Measurements from ENCODE around the gene DIPK2A. TPM values are rescaled to one million over a fixed set of nuclear protein-coding genes. Genes with fewer than 3 reads are reported as not detected.

The DIPK2A gene
- total and polyA plus RNA-seq, 12 donors: 2.9 to 15.0 (median 7.4) TPM

- TF ChIP-seq, protein P1, sequence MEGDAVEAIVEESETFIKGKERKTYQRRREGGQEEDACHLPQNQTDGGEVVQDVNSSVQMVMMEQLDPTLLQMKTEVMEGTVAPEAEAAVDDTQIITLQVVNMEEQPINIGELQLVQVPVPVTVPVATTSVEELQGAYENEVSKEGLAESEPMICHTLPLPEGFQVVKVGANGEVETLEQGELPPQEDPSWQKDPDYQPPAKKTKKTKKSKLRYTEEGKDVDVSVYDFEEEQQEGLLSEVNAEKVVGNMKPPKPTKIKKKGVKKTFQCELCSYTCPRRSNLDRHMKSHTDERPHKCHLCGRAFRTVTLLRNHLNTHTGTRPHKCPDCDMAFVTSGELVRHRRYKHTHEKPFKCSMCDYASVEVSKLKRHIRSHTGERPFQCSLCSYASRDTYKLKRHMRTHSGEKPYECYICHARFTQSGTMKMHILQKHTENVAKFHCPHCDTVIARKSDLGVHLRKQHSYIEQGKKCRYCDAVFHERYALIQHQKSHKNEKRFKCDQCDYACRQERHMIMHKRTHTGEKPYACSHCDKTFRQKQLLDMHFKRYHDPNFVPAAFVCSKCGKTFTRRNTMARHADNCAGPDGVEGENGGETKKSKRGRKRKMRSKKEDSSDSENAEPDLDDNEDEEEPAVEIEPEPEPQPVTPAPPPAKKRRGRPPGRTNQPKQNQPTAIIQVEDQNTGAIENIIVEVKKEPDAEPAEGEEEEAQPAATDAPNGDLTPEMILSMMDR (IDR thresholded peaks at IDR 0.05): no peak
- Histone ChIP-seq H3K27ac (no peak overlapping the region), H3K4me3 (no peak overlapping the region), H3K27me3 (no peaks in the 10 kb centered on the region), H3K9me3 (peaks cover 0 to 4% (median 0%) of the 10 kb centered on the region in 11 donors), H3K4me1 (no peaks in the 10 kb centered on the region), H3K36me3 (no peaks in the 10 kb centered on the region)
- ATAC-seq: no peak
- intact Hi-C loops (cut with DNase I): no loop called here
- WGBS, 2 donors: 75 to 80% methylated on average over 4 of the region's 4 CpGs
- no peak for DNase-seq
These were observed 38.7 kb downstream of the DIPK2A start for GRCh38 chr3:144010371-144010770.

DNA sequence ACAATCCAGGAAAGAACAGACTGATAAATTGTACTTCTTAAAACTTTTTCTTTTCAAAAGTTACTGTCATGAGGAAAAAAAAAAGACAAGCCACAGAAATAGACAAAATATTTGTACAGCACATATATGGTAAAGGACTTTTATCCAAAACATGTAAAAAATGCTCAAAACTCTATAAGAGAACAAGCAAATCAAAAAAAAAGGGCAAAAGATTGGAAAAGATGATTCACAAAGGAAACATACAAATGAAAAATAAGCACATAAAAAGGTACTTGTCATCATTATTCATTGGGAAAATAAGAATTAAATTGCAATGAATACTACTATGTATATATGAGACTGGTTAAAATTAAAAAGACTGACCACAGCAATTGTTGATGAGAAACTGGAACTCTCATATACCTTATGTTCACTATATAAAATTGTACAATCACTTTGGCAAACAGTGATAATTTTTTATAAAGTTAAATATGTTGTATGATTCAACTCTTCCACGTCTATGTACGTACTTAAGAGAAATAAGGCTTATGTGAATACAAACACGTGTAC, 39.7 kb downstream of the DIPK2A start:
- Histone ChIP-seq H3K9me3 (peaks cover 0 to 4% (median 0%) of the 10 kb centered on the region in 11 donors), H3K4me3 (no peak overlapping the region), H3K36me3 (no peaks in the 10 kb centered on the region), H3K27me3 (no peaks in the 10 kb centered on the region), H3K27ac (no peak overlapping the region), H3K4me1 (no peaks in the 10 kb centered on the region)
- DNase-seq (no peak), ATAC-seq (no peak)
- TF ChIP-seq, protein P1 (IDR thresholded peaks at IDR 0.05): no peak
- 90 to 97% methylated on average over 3 of the region's 3 CpGs for WGBS, 2 donors
- intact Hi-C loops (cut with DNase I): no loop called here

GRCh38 chr3:144015133-144015532, 43.5 kb downstream of the DIPK2A start:
- intact Hi-C loops (cut with DNase I): no loop called here
- TF ChIP-seq, protein P1 (IDR thresholded peaks at IDR 0.05): no peak
- no peak overlapping the region for H3K27ac ChIP-seq
- no peak for DNase-seq
- H3K4me1 ChIP-seq: no peaks in the 10 kb centered on the region
- 88 to 92% methylated on average over 3 of the region's 3 CpGs for WGBS, 2 donors
- no peaks in the 10 kb centered on the region for H3K27me3 ChIP-seq
- no peak overlapping the region for H3K4me3 ChIP-seq
- peaks cover 0 to 4% (median 0%) of the 10 kb centered on the region in 11 donors for H3K9me3 ChIP-seq
- no peaks in the 10 kb centered on the region for H3K36me3 ChIP-seq
- no peak for ATAC-seq

DNA sequence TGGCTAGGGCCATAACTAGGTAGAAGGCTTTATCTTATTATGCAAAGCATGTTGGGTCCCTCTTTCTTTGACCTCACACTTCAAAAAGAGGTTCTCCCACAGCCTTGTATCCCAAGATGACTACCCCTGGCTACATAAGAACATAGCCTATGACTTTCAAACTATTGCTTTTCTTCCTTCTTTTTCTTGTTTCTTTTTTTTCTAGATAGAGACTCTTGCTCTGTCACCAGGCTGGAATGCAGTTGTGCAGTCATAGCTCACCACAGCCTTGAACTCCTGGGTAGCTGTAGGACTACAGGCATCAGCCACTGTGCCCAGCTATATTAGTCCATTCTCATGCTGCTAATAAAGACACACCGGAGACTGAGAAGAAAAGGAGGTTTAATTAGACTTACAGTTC, 47.2 kb downstream of the DIPK2A start:
- 90 to 98% methylated on average over 1 of the region's 1 CpG for WGBS, 2 donors
- ATAC-seq: no peak
- intact Hi-C loops (cut with DNase I): no loop called here

More for the DNA sequence above, 47.2 kb downstream of the DIPK2A start:
- no peak overlapping the region for H3K4me3 ChIP-seq
- no peak for DNase-seq
- TF ChIP-seq, protein P1 (IDR thresholded peaks at IDR 0.05): no peak
- no peaks in the 10 kb centered on the region for H3K27me3 ChIP-seq
- peaks cover 0 to 12% (median 0%) of the 10 kb centered on the region in 11 donors for H3K9me3 ChIP-seq
- H3K27ac ChIP-seq: no peak overlapping the region
- H3K36me3 ChIP-seq: no peaks in the 10 kb centered on the region
- H3K4me1 ChIP-seq: no peaks in the 10 kb centered on the region

Other genes starting within 250 kb of the DIPK2A start
- gene SLC9A9, start 123.4 kb upstream of the DIPK2A start, total RNA-seq: 1 to 10 TPM; 2.1 to 8.4 (median 3.6) TPM
- gene SLC9A9, start 123.4 kb upstream of the DIPK2A start, polyA plus RNA-seq: 1 to 10 TPM; 1.3 to 2.6 TPM

All from heart right ventricle (tissue), 16 donors.